ENCODE measurements around the gene ADGRF3. TPM values are rescaled to one million over a fixed set of nuclear protein-coding genes. Genes with fewer than 3 reads are reported as not detected.

Gene ADGRF3
- total and polyA plus RNA-seq, 2 of the 13 experiments (the other 11 are each of a cell fraction or from before 2014, with no cell fraction given), result 0.40 to 1.5 TPM

- TF ChIP-seq ZBTB40 (IDR thresholded peaks at IDR 0.05) (no peak), ZBTB40 (CRISPR knock-in tag; IDR thresholded peaks at IDR 0.05) (peak; percentile 86), ZNF3 (CRISPR knock-in tag; IDR thresholded peaks at IDR 0.05) (peak; percentile 54; the same call in 1 of the 2 replicates), RELA (CRISPR knock-in tag; IDR thresholded peaks at IDR 0.05) (no peak; the same call in 1 of the 2 replicates), SAP130 (CRISPR knock-in tag; IDR thresholded peaks at IDR 0.05; ENCODE audit: low read depth) (peak; percentile 94), ZNF549 (CRISPR knock-in tag; IDR thresholded peaks at IDR 0.05) (no peak), RXRA (CRISPR knock-in tag; IDR thresholded peaks at IDR 0.05) (peak; percentile 83; the same call in 1 of the 2 replicates), ZNF12 (CRISPR knock-in tag; IDR thresholded peaks at IDR 0.05) (0 out of 2 replicates have a peak, but pooled peaks have one; percentile 68), ZNF33A (CRISPR knock-in tag; IDR thresholded peaks at IDR 0.05; ENCODE audit: borderline replicate concordance) (peak; percentile 76; the same call in 1 of the 2 replicates), IRX3 (CRISPR knock-in tag; IDR thresholded peaks at IDR 0.05; ENCODE audit: borderline replicate concordance, low read depth) (peak; percentile 90), ZFP36L1 (CRISPR knock-in tag; IDR thresholded peaks at IDR 0.05) (no peak), MIXL1 (CRISPR knock-in tag; IDR thresholded peaks at IDR 0.05) (peak; percentile 67), SKIL (CRISPR knock-in tag; IDR thresholded peaks at IDR 0.05; ENCODE audit: borderline replicate concordance) (no peak), HNRNPK (IDR thresholded peaks at IDR 0.05; ENCODE audit: low read depth, low read length, poor library complexity, severe bottlenecking) (peak; percentile 53)
These were observed 790 bp downstream of the ADGRF3 start, which contains the start of gene SELENOI (continued) for GRCh38 chr2:26345545-26346453.
